Activated CD4-positive, alpha-beta memory T cell treated with anti-CD3 and anti-CD28 coated beads, Interleukin-2, amount 10 ng/mL, durations not matched to agents 7 days and 5 days (primary cell): ENCODE data around the gene DPM2. TPM values are rescaled to one million over a fixed set of nuclear protein-coding genes. Genes with fewer than 3 reads are reported as not detected.

ENCODE experiments used
- CTCF ChIA-PET: fragments of 350-600 bp; sonication (Branson Sonifier 250); formaldehyde crosslinking; loops from one replicate; lab custom pipeline; 2021; ENCODE audit warnings: antibody characterized with exemption, inconsistent platforms; lab: Charles Lee
- POLR2A ChIA-PET: fragments of 350-600 bp; sonication (Branson Sonifier 250); formaldehyde crosslinking; loops from one replicate; lab custom pipeline; 2021; ENCODE audit warnings: antibody characterized with exemption; lab: Charles Lee
- DNase-seq: peaks from one replicate; pipeline ENCODE4 v3.0.0-alpha.2; 2020
- H3K27ac Mint-ChIP-seq: one replicate; pipeline ENCODE4 v1.8.0; 2021; ENCODE audit warnings: mild to moderate bottlenecking, mixed read lengths
- H3K27me3 Mint-ChIP-seq: one replicate; pipeline ENCODE4 v1.8.0; 2021; ENCODE audit warnings: mixed read lengths
- H3K36me3 Mint-ChIP-seq: one replicate; pipeline ENCODE4 v1.8.0; 2021; ENCODE audit warnings: low read depth, mixed read lengths
- H3K4me1 Mint-ChIP-seq: one replicate; pipeline ENCODE4 v1.8.0; 2021; ENCODE audit warnings: mixed read lengths
- H3K4me3 Mint-ChIP-seq: one replicate; pipeline ENCODE4 v1.8.0; 2021; ENCODE audit warnings: mild to moderate bottlenecking, mixed read lengths
- H3K9me3 Mint-ChIP-seq: one replicate; pipeline ENCODE4 v1.8.0; 2021; ENCODE audit warnings: mixed read lengths
- total RNA-seq, 2 experiments: library from RNA; stranded (reverse); gene quantifications; one replicate each; pipeline ENCODE4 v1.2.3, GENCODE V29; 2021

The DPM2 gene
- total RNA-seq, 2 experiments from 2014 or later, result 48.2 TPM

DNA sequence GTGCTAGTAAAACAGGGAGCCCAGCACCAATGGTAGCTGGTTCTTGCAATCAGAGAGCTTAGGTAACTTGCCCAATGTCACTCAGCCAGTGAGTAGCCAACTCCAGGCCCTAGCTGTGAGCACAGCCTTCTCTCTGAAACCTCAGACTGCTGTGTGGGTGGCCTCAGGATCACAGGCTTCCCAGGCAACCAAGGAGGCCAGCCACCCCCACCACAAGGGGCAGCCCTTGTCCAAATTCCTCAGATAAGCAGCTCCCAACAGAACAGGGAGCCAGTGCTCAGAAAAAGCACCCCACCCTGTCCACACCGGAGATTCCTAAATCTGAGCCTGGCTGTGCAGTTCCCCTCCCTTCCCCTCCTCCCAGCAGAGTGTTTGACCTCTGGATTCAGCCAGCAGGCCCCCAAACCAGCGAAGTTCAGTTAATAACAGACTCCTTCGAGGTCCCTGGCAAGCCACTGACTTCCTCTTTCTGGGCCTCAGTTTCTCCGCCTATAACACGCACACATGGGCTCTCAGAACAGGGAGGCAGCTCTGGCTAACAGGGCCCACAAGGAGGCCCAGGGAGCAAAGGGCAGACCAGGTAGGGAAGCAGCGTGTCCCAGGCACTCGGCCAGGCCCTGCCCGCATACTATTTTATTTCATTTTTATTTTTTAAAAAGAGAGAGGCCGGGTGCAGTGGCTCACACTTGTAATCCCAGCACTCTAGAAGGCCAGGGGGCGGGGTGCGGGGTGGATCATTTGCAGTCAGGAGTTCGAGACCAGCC, 40.4 kb upstream of the DPM2 start:
- POLR2A ChIA-PET, result interaction anchor here (0.8 to 15.3 kb wide), 10 partner anchors 16 to 108 kb away, joined by 3 to 465 read pairs (median 4); partner anchors contain the start of gene NAIF1
- peak overlapping the region; percentile 73 for H3K27ac Mint-ChIP-seq
- H3K36me3 Mint-ChIP-seq, result peaks cover 49% of the 10 kb centered on the region
- peak; percentile 28 for DNase-seq
- no peaks in the 10 kb centered on the region for H3K9me3 Mint-ChIP-seq
- H3K4me3 Mint-ChIP-seq, result peak overlapping the region; percentile 91
- H3K4me1 Mint-ChIP-seq, result peaks cover 65% of the 10 kb centered on the region
- no peaks in the 10 kb centered on the region for H3K27me3 Mint-ChIP-seq
- CTCF ChIA-PET, result interaction anchor here (1.1 to 15.1 kb wide), 5 partner anchors 22 to 89 kb away, joined by 3 to 178 read pairs (median 17); partner anchors contain the start of gene NAIF1

DNA sequence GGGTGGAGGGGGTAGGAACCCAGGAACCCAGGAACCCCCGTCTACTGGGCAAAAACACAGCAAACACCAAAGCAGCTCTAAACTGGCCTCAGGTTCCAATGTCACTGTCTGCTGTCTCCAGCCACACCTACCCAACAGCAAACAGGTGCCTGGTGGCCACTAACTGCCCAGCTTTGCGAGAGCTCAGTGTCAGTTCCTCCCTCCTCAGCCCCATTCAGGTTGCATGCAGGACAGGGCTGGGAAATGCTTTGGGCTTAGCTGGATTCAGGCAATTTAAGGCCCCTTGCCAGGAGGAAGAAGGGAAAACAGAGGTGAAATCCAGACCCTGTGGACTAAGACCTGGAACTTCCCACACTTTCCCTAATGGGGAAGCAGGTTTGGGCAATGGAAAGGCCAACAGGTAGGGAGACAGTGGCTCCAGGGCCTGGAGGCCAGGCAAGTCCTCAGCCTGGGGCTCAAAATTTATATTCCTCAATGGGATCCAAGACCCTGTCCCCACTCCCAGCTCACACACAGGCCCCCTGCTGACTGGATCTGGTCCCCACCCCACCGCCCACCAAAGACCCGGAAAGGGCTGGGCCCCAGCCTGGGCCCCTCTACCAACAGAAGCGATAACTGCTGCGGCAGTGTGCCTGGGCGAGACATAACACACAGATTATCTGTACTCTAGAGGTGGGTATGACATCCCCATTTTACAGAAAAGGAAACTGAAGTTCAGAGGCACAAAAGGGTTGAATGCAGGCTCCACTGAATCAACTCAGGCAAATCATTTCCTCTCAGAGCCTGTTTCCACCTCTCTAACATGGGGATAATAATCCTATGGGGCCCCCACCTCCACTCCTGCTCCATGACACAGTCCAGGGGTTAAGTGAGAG, 39.6 kb upstream of the DPM2 start:
- peak overlapping the region; percentile 73 for H3K27ac Mint-ChIP-seq
- POLR2A ChIA-PET, result interaction anchor here (0.8 to 15.3 kb wide), 8 partner anchors 22 to 107 kb away, joined by 3 to 465 read pairs (median 4); partner anchors contain the start of gene NAIF1
- H3K9me3 Mint-ChIP-seq, result no peaks in the 10 kb centered on the region
- peaks cover 51% of the 10 kb centered on the region for H3K36me3 Mint-ChIP-seq
- H3K4me1 Mint-ChIP-seq, result peaks cover 68% of the 10 kb centered on the region
- no peaks in the 10 kb centered on the region for H3K27me3 Mint-ChIP-seq
- H3K4me3 Mint-ChIP-seq, result peak overlapping the region; percentile 91
- DNase-seq, result no peak
- CTCF ChIA-PET, result interaction anchor here (0.7 to 15.1 kb wide), 5 partner anchors 21 to 90 kb away, joined by 3 to 178 read pairs (median 17); partner anchors contain the start of gene NAIF1

- Mint-ChIP-seq H3K9me3 (no peaks in the 10 kb centered on the region), H3K4me1 (peaks cover 70% of the 10 kb centered on the region), H3K36me3 (peaks cover 57% of the 10 kb centered on the region), H3K27me3 (no peaks in the 10 kb centered on the region), H3K4me3 (peak overlapping the region; percentile 91), H3K27ac (peak overlapping the region; percentile 38)
- ChIA-PET POLR2A (interaction anchor here (0.9 to 15.3 kb wide), 3 partner anchors 21 to 83 kb away, joined by 3 to 465 read pairs (median 47); no protein-coding TSS in a partner anchor), CTCF (interaction anchor here (5.9 to 15.1 kb wide), 2 partner anchors 21 to 54 kb away, joined by 44 to 178 read pairs; no protein-coding TSS in a partner anchor)
- no peak for DNase-seq
Observed at GRCh38 chr9:127976498-127976897, 38.8 kb upstream of the DPM2 start.

GRCh38 chr9:127975376-127976315, 38.0 kb upstream of the DPM2 start:
- peaks cover 73% of the 10 kb centered on the region for H3K4me1 Mint-ChIP-seq

DNA sequence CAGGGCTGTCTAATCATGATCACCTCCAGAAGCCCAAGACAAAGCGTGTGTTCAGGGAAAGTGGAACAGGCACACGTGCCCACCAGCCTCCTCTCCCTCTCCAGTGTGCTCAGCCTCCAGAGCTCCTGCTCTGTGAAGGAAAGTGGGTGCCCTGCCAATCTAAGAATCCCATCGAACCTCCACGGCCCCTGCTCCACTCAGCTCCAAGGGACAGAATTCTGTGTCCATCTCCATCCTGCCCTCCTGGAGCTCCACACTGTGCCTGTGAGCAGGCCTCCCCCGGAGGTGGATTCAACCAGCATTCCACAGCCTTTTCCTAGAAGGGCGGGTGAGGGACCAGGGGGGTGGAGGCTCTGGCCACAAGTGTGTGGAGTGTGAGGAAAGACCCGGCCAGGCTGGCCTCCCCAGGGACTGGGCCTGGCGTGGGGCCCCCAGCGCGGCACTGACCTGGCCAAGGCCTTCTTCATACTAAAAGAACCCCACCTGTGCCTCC, 37.2 kb upstream of the DPM2 start:
- no peaks in the 10 kb centered on the region for H3K9me3 Mint-ChIP-seq
- DNase-seq, result no peak
- ChIA-PET CTCF (interaction anchor here (2.8 to 15.1 kb wide), 3 partner anchors 19 to 56 kb away, joined by 9 to 178 read pairs (median 44); no protein-coding TSS in a partner anchor), POLR2A (interaction anchor here (1.0 to 15.3 kb wide), 3 partner anchors 8 to 52 kb away, joined by 4 to 465 read pairs (median 8); no protein-coding TSS in a partner anchor)
- no peaks in the 10 kb centered on the region for H3K27me3 Mint-ChIP-seq
- peaks cover 81% of the 10 kb centered on the region for H3K4me1 Mint-ChIP-seq
- H3K36me3 Mint-ChIP-seq, result peaks cover 55% of the 10 kb centered on the region
- peak overlapping the region; percentile 91 for H3K4me3 Mint-ChIP-seq
- H3K27ac Mint-ChIP-seq, result peak overlapping the region; percentile 61

More at GRCh38 chr9:127975376-127976315, 38.0 kb upstream of the DPM2 start:
- peak overlapping the region; percentile 38 for H3K27ac Mint-ChIP-seq
- ChIA-PET POLR2A (interaction anchor here (1.0 to 15.3 kb wide), 4 partner anchors 8 to 51 kb away, joined by 4 to 465 read pairs (median 28); no protein-coding TSS in a partner anchor), CTCF (interaction anchor here (5.9 to 15.1 kb wide), 2 partner anchors 20 to 55 kb away, joined by 44 to 178 read pairs; no protein-coding TSS in a partner anchor)
- no peaks in the 10 kb centered on the region for H3K9me3 Mint-ChIP-seq
- H3K4me3 Mint-ChIP-seq, result peak overlapping the region; percentile 91
- no peaks in the 10 kb centered on the region for H3K27me3 Mint-ChIP-seq
- peaks cover 58% of the 10 kb centered on the region for H3K36me3 Mint-ChIP-seq
- DNase-seq, result no peak

GRCh38 chr9:127974001-127974768, 36.5 kb upstream of the DPM2 start:
- Mint-ChIP-seq H3K9me3 (no peaks in the 10 kb centered on the region), H3K4me3 (peak overlapping the region; percentile 49), H3K4me1 (peaks cover 88% of the 10 kb centered on the region), H3K27ac (peak overlapping the region; percentile 69), H3K36me3 (peaks cover 55% of the 10 kb centered on the region), H3K27me3 (no peaks in the 10 kb centered on the region)
- ChIA-PET CTCF (interaction anchor here (2.8 to 15.1 kb wide), 2 partner anchors 19 to 57 kb away, joined by 9 to 178 read pairs; no protein-coding TSS in a partner anchor), POLR2A (interaction anchor here (2.4 to 15.3 kb wide), 2 partner anchors 33 to 52 kb away, joined by 8 to 465 read pairs; no protein-coding TSS in a partner anchor)
- DNase-seq, result no peak

- no peaks in the 10 kb centered on the region for H3K27me3 Mint-ChIP-seq
- ChIA-PET POLR2A (interaction anchor here (1.3 to 15.3 kb wide), 5 partner anchors 7 to 94 kb away, joined by 3 to 465 read pairs (median 8); partner anchors contain the start of genes EEIG1 and SLC25A25), CTCF (interaction anchor here (2.3 to 15.1 kb wide), 3 partner anchors 18 to 58 kb away, joined by 8 to 178 read pairs (median 9); no protein-coding TSS in a partner anchor)
- peaks cover 93% of the 10 kb centered on the region for H3K4me1 Mint-ChIP-seq
- H3K36me3 Mint-ChIP-seq, result peaks cover 58% of the 10 kb centered on the region
- H3K27ac Mint-ChIP-seq, result peak overlapping the region; percentile 93
- H3K9me3 Mint-ChIP-seq, result no peaks in the 10 kb centered on the region
- H3K4me3 Mint-ChIP-seq, result peak overlapping the region; percentile 74
- no peak for DNase-seq
Observed at GRCh38 chr9:127973169-127974000, 35.7 kb upstream of the DPM2 start.

DNA sequence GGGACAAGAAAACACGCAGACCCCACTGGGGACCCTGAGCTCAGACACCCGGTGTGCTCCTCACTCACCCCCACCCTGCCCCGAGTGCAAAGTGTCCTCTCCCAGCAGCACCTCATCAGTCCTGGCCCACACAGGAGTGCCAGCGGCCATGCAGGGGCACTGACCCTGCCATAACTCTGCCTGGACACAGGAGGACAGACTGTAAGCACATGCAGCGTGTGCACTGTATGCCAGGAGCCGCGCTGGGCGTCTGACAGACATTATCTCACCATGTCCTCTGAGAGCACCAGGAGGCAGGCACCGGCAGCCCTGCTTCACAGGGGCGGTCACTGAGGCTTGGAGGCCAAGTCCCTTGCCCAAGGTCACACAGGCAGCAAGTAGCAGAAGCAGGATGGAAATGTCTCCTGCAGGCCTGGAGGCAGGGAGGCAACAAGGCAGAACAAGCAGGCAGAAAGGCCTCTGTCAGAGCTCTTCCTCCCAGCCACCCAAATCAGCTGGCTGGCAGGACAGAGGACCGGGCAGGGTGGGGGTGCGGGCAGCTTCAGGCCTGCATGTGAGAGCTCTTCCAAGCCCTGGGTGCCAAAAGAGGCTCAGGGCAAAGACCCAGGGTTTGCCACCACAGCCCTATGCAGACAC, 34.7 kb upstream of the DPM2 start:
- no peaks in the 10 kb centered on the region for H3K9me3 Mint-ChIP-seq
- no peaks in the 10 kb centered on the region for H3K27me3 Mint-ChIP-seq
- ChIA-PET CTCF (interaction anchor here (0.6 to 15.1 kb wide), 5 partner anchors 17 to 59 kb away, joined by 3 to 178 read pairs (median 8); no protein-coding TSS in a partner anchor), POLR2A (interaction anchor here (1.3 to 15.3 kb wide), 6 partner anchors 8 to 95 kb away, joined by 3 to 465 read pairs (median 22); partner anchors contain the start of genes EEIG1 and SLC25A25)
- peaks cover 97% of the 10 kb centered on the region for H3K4me1 Mint-ChIP-seq
- H3K4me3 Mint-ChIP-seq, result peak overlapping the region; percentile 74
- peaks cover 53% of the 10 kb centered on the region for H3K36me3 Mint-ChIP-seq
- DNase-seq, result no peak
- H3K27ac Mint-ChIP-seq, result peak overlapping the region; percentile 93
